Lower leg skin (tissue), 3 donors: ENCODE results near the gene SYNPO2.

Source experiments
- POLR2A ChIP-seq, 2 donors: fragments of 450-650 bp; IDR thresholded peaks; one replicate each; pipeline ENCODE4 v1.6.1; 2016 to 2017; ENCODE audit warnings: antibody characterized with exemption in 2 of 2, mild to moderate bottlenecking in 1 of 2, moderate library complexity in 1 of 2
- TF ChIP-seq, protein P1 (sequence below), 3 donors: fragments of 450-650 bp; IDR thresholded peaks; one replicate each; pipeline ENCODE4 v1.5.1; 2016; ENCODE audit warnings: antibody characterized with exemption in 3 of 3, mild to moderate bottlenecking in 3 of 3, moderate library complexity in 2 of 3

DNA sequence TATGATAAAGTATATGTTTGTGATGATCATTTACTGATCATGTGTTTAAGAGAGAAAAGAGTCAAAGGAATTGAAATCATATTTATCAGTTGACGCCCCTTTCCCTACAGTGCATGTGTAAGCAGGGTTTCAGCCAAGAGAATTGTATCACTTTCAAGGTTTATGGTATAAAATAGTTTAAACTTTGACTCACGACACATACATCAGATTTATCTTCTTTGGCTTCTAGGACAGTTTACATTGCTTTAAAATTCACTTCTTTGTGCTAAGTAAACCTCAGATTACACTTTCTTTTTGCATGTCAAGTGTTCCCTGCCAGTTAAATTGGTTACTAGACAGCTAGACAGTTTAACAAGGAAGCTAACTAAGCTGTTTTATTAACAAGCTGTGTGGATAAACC, 160.7 kb downstream of the SYNPO2 start:
- TF ChIP-seq, protein P1, sequence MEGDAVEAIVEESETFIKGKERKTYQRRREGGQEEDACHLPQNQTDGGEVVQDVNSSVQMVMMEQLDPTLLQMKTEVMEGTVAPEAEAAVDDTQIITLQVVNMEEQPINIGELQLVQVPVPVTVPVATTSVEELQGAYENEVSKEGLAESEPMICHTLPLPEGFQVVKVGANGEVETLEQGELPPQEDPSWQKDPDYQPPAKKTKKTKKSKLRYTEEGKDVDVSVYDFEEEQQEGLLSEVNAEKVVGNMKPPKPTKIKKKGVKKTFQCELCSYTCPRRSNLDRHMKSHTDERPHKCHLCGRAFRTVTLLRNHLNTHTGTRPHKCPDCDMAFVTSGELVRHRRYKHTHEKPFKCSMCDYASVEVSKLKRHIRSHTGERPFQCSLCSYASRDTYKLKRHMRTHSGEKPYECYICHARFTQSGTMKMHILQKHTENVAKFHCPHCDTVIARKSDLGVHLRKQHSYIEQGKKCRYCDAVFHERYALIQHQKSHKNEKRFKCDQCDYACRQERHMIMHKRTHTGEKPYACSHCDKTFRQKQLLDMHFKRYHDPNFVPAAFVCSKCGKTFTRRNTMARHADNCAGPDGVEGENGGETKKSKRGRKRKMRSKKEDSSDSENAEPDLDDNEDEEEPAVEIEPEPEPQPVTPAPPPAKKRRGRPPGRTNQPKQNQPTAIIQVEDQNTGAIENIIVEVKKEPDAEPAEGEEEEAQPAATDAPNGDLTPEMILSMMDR (IDR thresholded peaks at IDR 0.05): no peak
- no peak for TF ChIP-seq POLR2A (IDR thresholded peaks at IDR 0.05)
